ENCODE data around the gene ZBTB16. TPM values are rescaled to one million over a fixed set of nuclear protein-coding genes. Genes with fewer than 3 reads are reported as not detected.

Gene ZBTB16
- polyA plus RNA-seq, 3 donors: 4.1 to 12.3 (median 8.3) TPM

- no peak overlapping the region for H3K9ac ChIP-seq (ENCODE audit: insufficient read depth, low read length, poor library complexity, severe bottlenecking)
- H4K20me1 ChIP-seq (ENCODE audit: insufficient read depth, low read length): no peaks in the 10 kb centered on the region
- no peak overlapping the region for H3K4me3 ChIP-seq (replicated peaks in 1 of 3; ENCODE audit: low read depth in 2 of 3, low read length in 3 of 3)
- no peak for DNase-seq
- peaks cover 11 to 15% of the 10 kb centered on the region in 2 donors for H3K4me1 ChIP-seq (ENCODE audit: control insufficient read depth in 1 of 2, insufficient read depth in 2 of 2, low read length in 2 of 2)
- Mint-ChIP-seq H3K9me3 (peaks cover 0 to 2% (median 0%) of the 10 kb centered on the region in 7 donors), H3K4me3 (no peak overlapping the region), H3K4me1 (peaks cover 29% of the 10 kb centered on the region), H3K36me3 (peaks cover 8 to 20% of the 10 kb centered on the region in 2 donors), H3K27ac (no peak overlapping the region), H3K27me3 (ENCODE audit: low read depth in 3 of 3) (peaks cover 0 to 5% (median 3%) of the 10 kb centered on the region in 3 donors)
- H3K27me3 ChIP-seq (ENCODE audit: control insufficient read depth in 2 of 2, insufficient read depth in 2 of 2, low read length in 2 of 2): no peaks in the 10 kb centered on the region
- no peaks in the 10 kb centered on the region for H3K36me3 ChIP-seq (replicated peaks in 1 of 2; ENCODE audit: control insufficient read depth in 1 of 2, insufficient read depth in 2 of 2, low read length in 2 of 2)
- no peak overlapping the region for H2AFZ ChIP-seq (ENCODE audit: insufficient read depth, low read depth, low read length, poor library complexity, severe bottlenecking)
- H3K79me2 ChIP-seq (ENCODE audit: insufficient read depth, low read length): no peaks in the 10 kb centered on the region
- H3K27ac ChIP-seq (ENCODE audit: low read depth in 1 of 2, low read length in 2 of 2): no peak overlapping the region
- H3K4me2 ChIP-seq (replicated peaks; ENCODE audit: extremely low read depth, low read length, poor library complexity, severe bottlenecking): no peak overlapping the region
- TF ChIP-seq, protein P1, sequence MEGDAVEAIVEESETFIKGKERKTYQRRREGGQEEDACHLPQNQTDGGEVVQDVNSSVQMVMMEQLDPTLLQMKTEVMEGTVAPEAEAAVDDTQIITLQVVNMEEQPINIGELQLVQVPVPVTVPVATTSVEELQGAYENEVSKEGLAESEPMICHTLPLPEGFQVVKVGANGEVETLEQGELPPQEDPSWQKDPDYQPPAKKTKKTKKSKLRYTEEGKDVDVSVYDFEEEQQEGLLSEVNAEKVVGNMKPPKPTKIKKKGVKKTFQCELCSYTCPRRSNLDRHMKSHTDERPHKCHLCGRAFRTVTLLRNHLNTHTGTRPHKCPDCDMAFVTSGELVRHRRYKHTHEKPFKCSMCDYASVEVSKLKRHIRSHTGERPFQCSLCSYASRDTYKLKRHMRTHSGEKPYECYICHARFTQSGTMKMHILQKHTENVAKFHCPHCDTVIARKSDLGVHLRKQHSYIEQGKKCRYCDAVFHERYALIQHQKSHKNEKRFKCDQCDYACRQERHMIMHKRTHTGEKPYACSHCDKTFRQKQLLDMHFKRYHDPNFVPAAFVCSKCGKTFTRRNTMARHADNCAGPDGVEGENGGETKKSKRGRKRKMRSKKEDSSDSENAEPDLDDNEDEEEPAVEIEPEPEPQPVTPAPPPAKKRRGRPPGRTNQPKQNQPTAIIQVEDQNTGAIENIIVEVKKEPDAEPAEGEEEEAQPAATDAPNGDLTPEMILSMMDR (IDR thresholded peaks at IDR 0.05): no peak
- H3K9me3 ChIP-seq (replicated peaks in 1 of 2; ENCODE audit: control insufficient read depth in 1 of 2, insufficient read depth in 1 of 2, low read length in 2 of 2): no peaks in the 10 kb centered on the region
- intact Hi-C loops (cut with micrococcal nuclease): no loop called here
- WGBS (ENCODE audit: insufficient coverage): 86% methylated on average over 1 of the region's 4 CpGs
Observed at GRCh38 chr11:114122686-114123085, 63.2 kb downstream of the ZBTB16 start.

- no peak overlapping the region for H3K4me3 Mint-ChIP-seq
- H4K20me1 ChIP-seq (ENCODE audit: insufficient read depth, low read length): no peaks in the 10 kb centered on the region
- no peak overlapping the region for H3K27ac ChIP-seq (ENCODE audit: low read depth in 1 of 2, low read length in 2 of 2)
- H3K27me3 Mint-ChIP-seq (ENCODE audit: low read depth in 3 of 3): peaks cover 0 to 3% (median 3%) of the 10 kb centered on the region in 3 donors
- WGBS (ENCODE audit: insufficient coverage): 100% methylated on average over 2 of the region's 11 CpGs
- no peak overlapping the region for H3K4me2 ChIP-seq (replicated peaks; ENCODE audit: extremely low read depth, low read length, poor library complexity, severe bottlenecking)
- no peak overlapping the region for H3K9ac ChIP-seq (ENCODE audit: insufficient read depth, low read length, poor library complexity, severe bottlenecking)
- no peak overlapping the region for H3K4me3 ChIP-seq (replicated peaks in 1 of 3; ENCODE audit: low read depth in 2 of 3, low read length in 3 of 3)
- TF ChIP-seq, protein P1 (IDR thresholded peaks at IDR 0.05): no peak
- peaks cover 31% of the 10 kb centered on the region for H3K4me1 Mint-ChIP-seq
- H3K9me3 Mint-ChIP-seq: peaks cover 0 to 2% (median 0%) of the 10 kb centered on the region in 7 donors
- H2AFZ ChIP-seq (ENCODE audit: insufficient read depth, low read depth, low read length, poor library complexity, severe bottlenecking): no peak overlapping the region
- H3K36me3 ChIP-seq (replicated peaks in 1 of 2; ENCODE audit: control insufficient read depth in 1 of 2, insufficient read depth in 2 of 2, low read length in 2 of 2): no peaks in the 10 kb centered on the region
- DNase-seq: no peak
- no peaks in the 10 kb centered on the region for H3K79me2 ChIP-seq (ENCODE audit: insufficient read depth, low read length)
- H3K27me3 ChIP-seq (ENCODE audit: control insufficient read depth in 2 of 2, insufficient read depth in 2 of 2, low read length in 2 of 2): no peaks in the 10 kb centered on the region
- no peaks in the 10 kb centered on the region for H3K9me3 ChIP-seq (replicated peaks in 1 of 2; ENCODE audit: control insufficient read depth in 1 of 2, insufficient read depth in 1 of 2, low read length in 2 of 2)
- intact Hi-C loops (cut with micrococcal nuclease): no loop called here
- H3K36me3 Mint-ChIP-seq: peaks cover 9 to 20% of the 10 kb centered on the region in 2 donors
- H3K27ac Mint-ChIP-seq: no peak overlapping the region
- peaks cover 11 to 15% of the 10 kb centered on the region in 2 donors for H3K4me1 ChIP-seq (ENCODE audit: control insufficient read depth in 1 of 2, insufficient read depth in 2 of 2, low read length in 2 of 2)
Observed at GRCh38 chr11:114123692-114124330, 64.3 kb downstream of the ZBTB16 start.
